ENCODE results near the gene PALMD.

- TF ChIP-seq POLR2A (IDR thresholded peaks at IDR 0.05; ENCODE audit: low read length) (no peak), GATA1 (IDR thresholded peaks at IDR 0.05; ENCODE audit: low read depth, low read length) (no peak)
Measured at GRCh38 chr1:99697580-99697979, 51.7 kb downstream of the PALMD start.

Measured in erythroblast (primary cell).